H9 (cell line): ENCODE results near the gene SNX21. TPM values are rescaled to one million over a fixed set of nuclear protein-coding genes. Genes with fewer than 3 reads are reported as not detected.
"Not testable (repeated sequence)": the region's sequence is repeated elsewhere in the genome, so short reads cannot be mapped to it uniquely, and the experiment has no call there.

ENCODE experiments used
- DNase-seq: peaks from one replicate; pipeline ENCODE4 v3.0.0-alpha.2; 2017
- H2AFZ ChIP-seq: one replicate; pipeline ENCODE4 v1.6.1; 2013; ENCODE audit warnings: mild to moderate bottlenecking, low read length, control low read depth, moderate library complexity
- H2AK5ac ChIP-seq: 2 replicates; pipeline ENCODE4 v1.6.1; 2013; ENCODE audit warnings: low read length, control low read depth, mixed read lengths; ENCODE audit not compliant: insufficient read length
- H2BK120ac ChIP-seq: one replicate; pipeline ENCODE4 v1.6.1; 2013; ENCODE audit warnings: low read depth, mild to moderate bottlenecking, low read length, control low read depth, inconsistent platforms; ENCODE audit not compliant: poor library complexity, severe bottlenecking
- H2BK12ac ChIP-seq: 2 replicates; pipeline ENCODE4 v1.6.1; 2013; ENCODE audit warnings: low read length, control low read depth, mixed read lengths, low read depth; ENCODE audit not compliant: insufficient read length
- H2BK15ac ChIP-seq: 2 replicates; pipeline ENCODE4 v1.6.1; 2013; ENCODE audit warnings: low read depth, low read length, control low read depth
- H2BK20ac ChIP-seq: one replicate; pipeline ENCODE4 v1.6.1; 2013; ENCODE audit warnings: low read depth, mild to moderate bottlenecking, low read length, control low read depth, inconsistent platforms; ENCODE audit not compliant: poor library complexity, severe bottlenecking
- H2BK5ac ChIP-seq: 2 replicates; pipeline ENCODE4 v1.6.1; 2013; ENCODE audit warnings: low read length, control low read depth, mixed read lengths; ENCODE audit not compliant: insufficient read length
- H3K14ac ChIP-seq: 2 replicates; pipeline ENCODE4 v1.6.1; 2013; ENCODE audit warnings: low read length, control low read depth; ENCODE audit not compliant: insufficient read depth
- H3K18ac ChIP-seq: 2 replicates; pipeline ENCODE4 v1.6.1; 2013; ENCODE audit warnings: low read depth, mild to moderate bottlenecking, mixed read lengths, low read length, control low read depth; ENCODE audit not compliant: insufficient read length
- H3K23ac ChIP-seq: 2 replicates; pipeline ENCODE4 v1.6.1; 2013; ENCODE audit warnings: low read length, control low read depth, mixed read lengths, low read depth; ENCODE audit not compliant: insufficient read length
- H3K23me2 ChIP-seq: 2 replicates; pipeline ENCODE4 v1.6.1; 2013; ENCODE audit warnings: low read depth, mild to moderate bottlenecking, mixed read lengths, low read length, control low read depth; ENCODE audit not compliant: insufficient read length, poor library complexity, severe bottlenecking
- H3K27ac ChIP-seq: 2 replicates; pipeline ENCODE4 v1.5.1; 2013; ENCODE audit warnings: low read length, control low read depth, mixed read lengths, low read depth; ENCODE audit not compliant: insufficient read length
- H3K27me3 ChIP-seq: 2 replicates; pipeline ENCODE4 v1.6.1; 2013; ENCODE audit warnings: low read length, control low read depth, inconsistent platforms; ENCODE audit not compliant: insufficient read depth
- H3K4ac ChIP-seq: 2 replicates; pipeline ENCODE4 v1.6.1; 2013; ENCODE audit warnings: low read depth, mild to moderate bottlenecking, control low read depth, inconsistent platforms, low read length, moderate library complexity
- H3K4me1 ChIP-seq: 2 replicates; pipeline ENCODE4 v1.6.1; 2013; ENCODE audit warnings: low read length, control low read depth, inconsistent platforms; ENCODE audit not compliant: insufficient read depth
- H3K4me2 ChIP-seq: 2 replicates; pipeline ENCODE4 v1.6.1; 2013; ENCODE audit warnings: low read length, control low read depth, mixed read lengths; ENCODE audit not compliant: insufficient read length, insufficient read depth
- H3K56ac ChIP-seq: 2 replicates; pipeline ENCODE4 v1.6.1; 2013; ENCODE audit warnings: low read depth, mild to moderate bottlenecking, mixed read lengths, low read length, control low read depth; ENCODE audit not compliant: insufficient read length
- H3K79me1 ChIP-seq: 2 replicates; pipeline ENCODE4 v1.6.1; 2013; ENCODE audit warnings: low read depth, mild to moderate bottlenecking, moderate library complexity, low read length, control low read depth, inconsistent platforms; ENCODE audit not compliant: insufficient read depth, poor library complexity, severe bottlenecking
- H3K79me2 ChIP-seq: 2 replicates; pipeline ENCODE4 v1.6.1; 2013; ENCODE audit warnings: low read length, control low read depth, inconsistent platforms; ENCODE audit not compliant: insufficient read depth
- H3K9ac ChIP-seq: 2 replicates; pipeline ENCODE4 v1.6.1; 2013; ENCODE audit warnings: low read length, control low read depth, mixed read lengths; ENCODE audit not compliant: insufficient read length; ENCODE audit errors: extremely low read depth
- H3K9me3 ChIP-seq: one replicate; pipeline ENCODE4 v1.6.1; 2013; ENCODE audit warnings: low read depth, low read length, inconsistent platforms; ENCODE audit not compliant: control insufficient read depth
- H3T11ph ChIP-seq: one replicate; pipeline ENCODE4 v1.6.1; 2013; ENCODE audit warnings: mild to moderate bottlenecking, low read length, control low read depth, inconsistent platforms
- H4K20me1 ChIP-seq: one replicate; pipeline ENCODE4 v1.6.1; 2013; ENCODE audit not compliant: control insufficient read depth, insufficient read length, insufficient read depth
- H4K5ac ChIP-seq: 2 replicates; pipeline ENCODE4 v1.6.1; 2013; ENCODE audit warnings: low read depth, mild to moderate bottlenecking, mixed read lengths, low read length, control low read depth; ENCODE audit not compliant: insufficient read length
- H4K8ac ChIP-seq: replicated peaks from 2 replicates; pipeline ENCODE4 v1.6.1; 2013; ENCODE audit warnings: low read length, control low read depth, mixed read lengths, low read depth; ENCODE audit not compliant: insufficient read length
- H4K91ac ChIP-seq: 2 replicates; pipeline ENCODE4 v1.6.1; 2013; ENCODE audit warnings: low read depth, mild to moderate bottlenecking, moderate library complexity, mixed read lengths, low read length, control low read depth; ENCODE audit not compliant: insufficient read length
- H3K27ac Mint-ChIP-seq, 3 experiments: 2 replicates in 2 of 3; 3 replicates in 1 of 3; pipeline ENCODE4 v1.8.0; 2020 to 2021; ENCODE audit warnings: mixed read lengths in 3 of 3, mild to moderate bottlenecking in 1 of 3, moderate library complexity in 1 of 3
- H3K27me3 Mint-ChIP-seq: 2 replicates; pipeline ENCODE4 v1.8.0; 2021; ENCODE audit warnings: low read depth, mild to moderate bottlenecking, moderate library complexity, mixed read lengths
- H3K36me3 Mint-ChIP-seq, 3 experiments: 2 replicates in 2 of 3; 3 replicates in 1 of 3; pipeline ENCODE4 v1.8.0; 2020 to 2021; ENCODE audit warnings: low read depth in 3 of 3, mixed read lengths in 3 of 3; ENCODE audit not compliant: insufficient read depth in 1 of 3
- H3K4me1 Mint-ChIP-seq, 2 experiments: 2 replicates each; pipeline ENCODE4 v1.8.0; 2020; ENCODE audit warnings: mixed read lengths in 2 of 2
- H3K4me3 Mint-ChIP-seq, 2 experiments: 2 replicates in 1 of 2; 3 replicates in 1 of 2; pipeline ENCODE4 v1.8.0; 2020 to 2021; ENCODE audit warnings: mild to moderate bottlenecking in 2 of 2, mixed read lengths in 2 of 2, moderate library complexity in 1 of 2
- H3K9me3 Mint-ChIP-seq, 2 experiments: 2 replicates in 1 of 2; 3 replicates in 1 of 2; pipeline ENCODE4 v1.8.0; 2020; ENCODE audit warnings: mild to moderate bottlenecking in 2 of 2, mixed read lengths in 2 of 2, moderate library complexity in 1 of 2
- WGBS: extraction: QIAGEN DNeasy Blood & Tissue Kit; methylation state at CpG from one replicate; pipeline ENCODE4 v1.1.7; 2013; ENCODE audit warnings: missing lambda C conversion rate, low lambda C conversion rate, mixed read lengths; ENCODE audit not compliant: insufficient read length; ENCODE audit errors: extremely low coverage; 5-methylcytosine and 5-hydroxymethylcytosine counted together
- total RNA-seq: library from RNA; stranded (reverse); gene quantifications from 2 replicates; pipeline ENCODE4 v1.2.1, GENCODE V29; 2021

Gene SNX21
- total RNA-seq, 1 experiment from 2014 or later: 20.5 TPM

DNA sequence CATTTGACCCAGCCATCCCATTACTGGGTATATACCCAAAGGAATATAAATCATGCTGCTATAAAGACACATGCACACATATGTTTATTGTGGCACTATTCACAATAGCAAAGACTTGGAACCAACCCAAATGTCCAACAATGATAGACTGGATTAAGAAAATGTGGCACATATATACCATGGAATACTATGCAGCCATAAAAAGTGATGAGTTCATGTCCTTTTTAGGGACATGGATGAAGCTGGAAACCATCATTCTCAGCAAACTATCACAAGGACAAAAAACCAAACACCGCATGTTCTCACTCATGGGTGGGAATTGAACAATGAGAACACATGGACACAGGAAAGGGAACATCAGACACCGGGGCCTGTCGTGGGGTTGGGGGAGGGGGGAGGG is 35.6 kb upstream of the SNX21 start:
- peaks cover 25 to 56% (median 49%) of the 10 kb centered on the region in 3 experiments; a peak in 6 of 7 replicates for H3K36me3 Mint-ChIP-seq
- not testable (repeated sequence) for H2BK20ac ChIP-seq, H4K8ac ChIP-seq, H2BK120ac ChIP-seq, H3K18ac ChIP-seq, H3K79me1 ChIP-seq, H3T11ph ChIP-seq, H3K27ac Mint-ChIP-seq, H3K27ac ChIP-seq, H3K79me2 ChIP-seq, H2BK15ac ChIP-seq, H3K9ac ChIP-seq, H4K5ac ChIP-seq, H3K56ac ChIP-seq, H2BK5ac ChIP-seq, H3K4ac ChIP-seq, H3K4me2 ChIP-seq, H4K91ac ChIP-seq, H3K9me3 Mint-ChIP-seq, H3K9me3 ChIP-seq, H3K14ac ChIP-seq, H3K23me2 ChIP-seq, H3K4me1 Mint-ChIP-seq, H3K27me3 Mint-ChIP-seq, H3K27me3 ChIP-seq, H2AFZ ChIP-seq, H3K4me3 Mint-ChIP-seq, H3K4me1 ChIP-seq, DNase-seq, H2AK5ac ChIP-seq, H2BK12ac ChIP-seq, H3K23ac ChIP-seq, H4K20me1 ChIP-seq
- no CpG with 5 or more reads among the region's 3 CpGs for WGBS
